ENCODE measurements around the gene MISP3. TPM values are rescaled to one million over a fixed set of nuclear protein-coding genes. Genes with fewer than 3 reads are reported as not detected.

Gene MISP3
- total and polyA plus RNA-seq, 2 of the 8 experiments (the other 6 are each of a cell fraction or from before 2014, with no cell fraction given) = 0.74 to 1.4 TPM

GRCh38 chr19:14097532-14098151, 25.1 kb downstream of the MISP3 start:
- H3K18ac ChIP-seq (ENCODE audit: extremely low read depth, low read length) = no peak overlapping the region
- no peak overlapping the region for H3K27ac ChIP-seq (ENCODE audit: low read depth, low read length)
- FAIRE-seq (no peak), DNase-seq (ENCODE audit: low read depth in 1 of 2, low spot score in 2 of 2) (no peak)
- no peak overlapping the region for H2AFZ ChIP-seq (ENCODE audit: low read length)
- no peak overlapping the region for H4K91ac ChIP-seq (replicated peaks; ENCODE audit: insufficient read length, low read length)
- H3K4ac ChIP-seq (replicated peaks; ENCODE audit: insufficient read length, low read depth, low read length) = no peak overlapping the region
- H2BK20ac ChIP-seq (ENCODE audit: low read length) = no peak overlapping the region
- no peaks in the 10 kb centered on the region; a peak in 2 of 7 replicates for H3K27me3 ChIP-seq (replicated peaks in 1 of 4; ENCODE audit: control insufficient read depth in 3 of 4, extremely low read depth in 1 of 4, insufficient read depth in 3 of 4, low read length in 3 of 4)
- H3K56ac ChIP-seq (replicated peaks; ENCODE audit: insufficient read length, low read depth, low read length) = no peak overlapping the region
- H4K5ac ChIP-seq (ENCODE audit: insufficient read length, low read depth, low read length) = no peak overlapping the region
- H2BK15ac ChIP-seq (ENCODE audit: low read length) = no peak overlapping the region
- no peak overlapping the region for H4K8ac ChIP-seq (ENCODE audit: extremely low read depth, insufficient read depth, low read length)
- ChIA-PET CTCF (ENCODE audit: partially characterized antibody) (interaction anchor here (0.9 to 7.6 kb wide), 5 partner anchors 13 to 53 kb away, joined by 3 to 105 read pairs (median 3); partner anchors contain the start of genes ASF1B and PRKACA), POLR2A (ENCODE audit: partially characterized antibody) (no interaction called here)
- H3K9ac ChIP-seq (replicated peaks in 1 of 4; ENCODE audit: extremely low read depth in 1 of 4, low read depth in 3 of 4, low read length in 3 of 4) = no peak overlapping the region
- TF ChIP-seq POU5F1 (IDR thresholded peaks at IDR 0.05; ENCODE audit: low read depth, low read length) = no peak
- no peak for TF ChIP-seq BRCA1 (IDR thresholded peaks at IDR 0.05; ENCODE audit: low read depth, low read length)
- TF ChIP-seq CBX5 (IDR thresholded peaks at IDR 0.05; ENCODE audit: low read depth, low read length) = no peak
- TF ChIP-seq TAF1 (IDR thresholded peaks at IDR 0.05; ENCODE audit: low read depth, low read length) = no peak
- peak; percentile 57 to 64 (median 62) for TF ChIP-seq CTCF (IDR thresholded peaks at IDR 0.05; ENCODE audit: control extremely low read depth in 1 of 3, insufficient read depth in 1 of 3, low read depth in 1 of 3, low read length in 3 of 3)
- no peak for TF ChIP-seq PHF8 (conservative IDR thresholded peaks at IDR 0.05; ENCODE audit: low read depth, low read length)
- TF ChIP-seq MAX (IDR thresholded peaks at IDR 0.05) = no peak
- TF ChIP-seq SP2 (IDR thresholded peaks at IDR 0.05; ENCODE audit: low read length) = no peak
- TF ChIP-seq RAD21 (IDR thresholded peaks at IDR 0.05 in 1 of 2, conservative IDR thresholded peaks at IDR 0.05 in 1 of 2; ENCODE audit: low read depth in 2 of 2, low read length in 2 of 2) = peak; percentile 50 to 65
- no peak for TF ChIP-seq BCL11A (IDR thresholded peaks at IDR 0.05; ENCODE audit: low read depth in 2 of 2, low read length in 2 of 2)
- H2BK12ac ChIP-seq (ENCODE audit: low read depth, low read length) = no peak overlapping the region
- H2BK5ac ChIP-seq (ENCODE audit: low read depth, low read length) = no peak overlapping the region
- 89% methylated on average over 21 of the region's 21 CpGs; no CpG with 5 or more reads in 1 of the 2 experiments for WGBS, 2 experiments (ENCODE audit: extremely low coverage in 1 of 2, insufficient coverage in 1 of 2, insufficient read length in 1 of 2, insufficient replicate concordance in 2 of 2, low coverage in 1 of 2, low lambda C conversion rate in 2 of 2, missing lambda C conversion rate in 1 of 2)
- no peaks in the 10 kb centered on the region for H3K36me3 ChIP-seq (ENCODE audit: control insufficient read depth in 2 of 4, insufficient read depth in 4 of 4, low read length in 3 of 4)
- peaks cover 0 to under 1% (median 0%) of the 10 kb centered on the region in 4 experiments; a peak in 1 of 7 replicates for H3K4me1 ChIP-seq (replicated peaks in 1 of 4; ENCODE audit: control insufficient read depth in 3 of 4, insufficient read depth in 4 of 4, low read length in 3 of 4)
- H4K20me1 ChIP-seq (replicated peaks in 1 of 2; ENCODE audit: control insufficient read depth in 1 of 2, insufficient read depth in 2 of 2, low read length in 2 of 2) = peaks cover 0 to 8% of the 10 kb centered on the region in 2 experiments
- no peaks in the 10 kb centered on the region for H3K79me1 ChIP-seq (ENCODE audit: low read depth, low read length)
- H3K9me3 ChIP-seq (ENCODE audit: insufficient read depth in 2 of 2, low read depth in 1 of 2, low read length in 1 of 2) = peaks cover 8% of the 10 kb centered on the region in 2 experiments; a peak in 3 of 4 replicates
- no peak overlapping the region for H2BK120ac ChIP-seq (replicated peaks; ENCODE audit: low read depth, low read length)
- no peak overlapping the region for H3K23ac ChIP-seq (ENCODE audit: insufficient read length)
- no peaks in the 10 kb centered on the region for H3K23me2 ChIP-seq (ENCODE audit: low read depth, low read length)
- H3K4me3 ChIP-seq (ENCODE audit: extremely low read depth in 1 of 4, insufficient read depth in 2 of 4, low read depth in 3 of 4, low read length in 4 of 4) = no peak overlapping the region
- no peak overlapping the region for H3K14ac ChIP-seq (ENCODE audit: insufficient read length)
- H3K79me2 ChIP-seq (ENCODE audit: control insufficient read depth in 1 of 2, insufficient read depth in 2 of 2, low read length in 2 of 2) = no peaks in the 10 kb centered on the region
- no peak overlapping the region for H2AK5ac ChIP-seq (ENCODE audit: low read depth, low read length)
- no peak overlapping the region for H3K4me2 ChIP-seq (ENCODE audit: insufficient read depth in 1 of 2, low read depth in 2 of 2, low read length in 2 of 2)
